ENCODE data around the gene CRACR2A. TPM values are rescaled to one million over a fixed set of nuclear protein-coding genes. Genes with fewer than 3 reads are reported as not detected.

The CRACR2A gene
- total RNA-seq, 2 experiments from 2014 or later: 35.3 to 36.9 TPM

- no peaks in the 10 kb centered on the region for H3K9me3 Mint-ChIP-seq
- DNase-seq: no peak
- H3K4me3 Mint-ChIP-seq: no peak overlapping the region
- peaks cover 9% of the 10 kb centered on the region for H3K36me3 Mint-ChIP-seq
- POLR2A ChIA-PET: interaction anchor here (1.1 kb wide), 1 partner anchor 94 kb away, joined by 4 read pairs; the partner anchor contains the start of gene CRACR2A
- ATAC-seq (ENCODE audit: low read depth): no peak
- H3K4me1 Mint-ChIP-seq: no peaks in the 10 kb centered on the region
- H3K27ac Mint-ChIP-seq: no peak overlapping the region
- no peaks in the 10 kb centered on the region for H3K27me3 Mint-ChIP-seq
Measured at GRCh38 chr12:3658327-3659163, 94.4 kb downstream of the CRACR2A start.

GRCh38 chr12:3656946-3657622 is 95.8 kb downstream of the CRACR2A start:
- Mint-ChIP-seq H3K27ac (no peak overlapping the region), H3K36me3 (peaks cover 11% of the 10 kb centered on the region), H3K4me1 (no peaks in the 10 kb centered on the region), H3K9me3 (no peaks in the 10 kb centered on the region), H3K27me3 (no peaks in the 10 kb centered on the region), H3K4me3 (no peak overlapping the region)
- DNase-seq (no peak), ATAC-seq (ENCODE audit: low read depth) (no peak)
- POLR2A ChIA-PET: no interaction called here

GRCh38 chr12:3655328-3655900 is 97.5 kb downstream of the CRACR2A start:
- Mint-ChIP-seq H3K36me3 (peaks cover 11% of the 10 kb centered on the region), H3K27me3 (no peaks in the 10 kb centered on the region), H3K9me3 (no peaks in the 10 kb centered on the region), H3K27ac (no peak overlapping the region), H3K4me1 (no peaks in the 10 kb centered on the region), H3K4me3 (no peak overlapping the region)
- POLR2A ChIA-PET: no interaction called here
- DNase-seq (no peak), ATAC-seq (ENCODE audit: low read depth) (peak; percentile 58)

- H3K4me1 Mint-ChIP-seq: peaks cover 10% of the 10 kb centered on the region
- no peaks in the 10 kb centered on the region for H3K9me3 Mint-ChIP-seq
- H3K27ac Mint-ChIP-seq: no peak overlapping the region
- no peaks in the 10 kb centered on the region for H3K27me3 Mint-ChIP-seq
- no peak overlapping the region for H3K4me3 Mint-ChIP-seq
- no peak for DNase-seq
- H3K36me3 Mint-ChIP-seq: peaks cover 11% of the 10 kb centered on the region
- ATAC-seq (ENCODE audit: low read depth): no peak
- POLR2A ChIA-PET: no interaction called here
Measured at GRCh38 chr12:3651585-3652424, 101.1 kb downstream of the CRACR2A start.

GRCh38 chr12:3647504-3647903 is 105.4 kb downstream of the CRACR2A start:
- no peak for DNase-seq
- Mint-ChIP-seq H3K4me3 (no peak overlapping the region), H3K27ac (peak overlapping the region; percentile 1), H3K9me3 (no peaks in the 10 kb centered on the region), H3K27me3 (no peaks in the 10 kb centered on the region), H3K36me3 (peaks cover 9% of the 10 kb centered on the region), H3K4me1 (peaks cover 11% of the 10 kb centered on the region)
- POLR2A ChIA-PET: no interaction called here
- no peak for ATAC-seq (ENCODE audit: low read depth)

GRCh38 chr12:3646561-3647241 is 106.2 kb downstream of the CRACR2A start:
- DNase-seq (no peak), ATAC-seq (ENCODE audit: low read depth) (no peak)
- H3K4me3 Mint-ChIP-seq: no peak overlapping the region
- POLR2A ChIA-PET: no interaction called here
- H3K27ac Mint-ChIP-seq: peak overlapping the region; percentile 17
- no peaks in the 10 kb centered on the region for H3K9me3 Mint-ChIP-seq
- H3K4me1 Mint-ChIP-seq: peaks cover 11% of the 10 kb centered on the region
- H3K36me3 Mint-ChIP-seq: peaks cover 11% of the 10 kb centered on the region
- no peaks in the 10 kb centered on the region for H3K27me3 Mint-ChIP-seq

- Mint-ChIP-seq H3K4me3 (no peak overlapping the region), H3K4me1 (peaks cover 11% of the 10 kb centered on the region), H3K27ac (no peak overlapping the region), H3K9me3 (no peaks in the 10 kb centered on the region), H3K27me3 (no peaks in the 10 kb centered on the region), H3K36me3 (peaks cover 14% of the 10 kb centered on the region)
- no peak for ATAC-seq (ENCODE audit: low read depth)
- no peak for DNase-seq
- POLR2A ChIA-PET: no interaction called here
Measured at GRCh38 chr12:3645091-3645490, 107.8 kb downstream of the CRACR2A start.

- Mint-ChIP-seq H3K9me3 (no peaks in the 10 kb centered on the region), H3K27me3 (no peaks in the 10 kb centered on the region), H3K4me1 (peaks cover 11% of the 10 kb centered on the region), H3K4me3 (no peak overlapping the region), H3K27ac (no peak overlapping the region), H3K36me3 (peaks cover 12% of the 10 kb centered on the region)
- ATAC-seq (ENCODE audit: low read depth) (no peak), DNase-seq (no peak)
- POLR2A ChIA-PET: no interaction called here
Measured at GRCh38 chr12:3644104-3644503, 108.8 kb downstream of the CRACR2A start.

GRCh38 chr12:3641428-3642018 is 111.4 kb downstream of the CRACR2A start:
- no peaks in the 10 kb centered on the region for H3K27me3 Mint-ChIP-seq
- H3K4me3 Mint-ChIP-seq: no peak overlapping the region
- POLR2A ChIA-PET: no interaction called here
- H3K4me1 Mint-ChIP-seq: no peaks in the 10 kb centered on the region
- peaks cover 10% of the 10 kb centered on the region for H3K36me3 Mint-ChIP-seq
- H3K9me3 Mint-ChIP-seq: no peaks in the 10 kb centered on the region
- DNase-seq: no peak
- ATAC-seq (ENCODE audit: low read depth): no peak
- no peak overlapping the region for H3K27ac Mint-ChIP-seq

- peaks cover 16% of the 10 kb centered on the region for H3K36me3 Mint-ChIP-seq
- POLR2A ChIA-PET: no interaction called here
- H3K9me3 Mint-ChIP-seq: no peaks in the 10 kb centered on the region
- no peak overlapping the region for H3K27ac Mint-ChIP-seq
- ATAC-seq (ENCODE audit: low read depth) (no peak), DNase-seq (no peak)
- H3K27me3 Mint-ChIP-seq: no peaks in the 10 kb centered on the region
- H3K4me1 Mint-ChIP-seq: peaks cover 16% of the 10 kb centered on the region
- H3K4me3 Mint-ChIP-seq: no peak overlapping the region
Measured at GRCh38 chr12:3636328-3636727, 116.6 kb downstream of the CRACR2A start.

GRCh38 chr12:3634348-3634747 is 118.6 kb downstream of the CRACR2A start:
- Mint-ChIP-seq H3K36me3 (peaks cover 16% of the 10 kb centered on the region), H3K4me3 (no peak overlapping the region), H3K27ac (no peak overlapping the region), H3K9me3 (no peaks in the 10 kb centered on the region), H3K27me3 (no peaks in the 10 kb centered on the region), H3K4me1 (peaks cover 18% of the 10 kb centered on the region)
- DNase-seq (no peak), ATAC-seq (ENCODE audit: low read depth) (no peak)
- POLR2A ChIA-PET: no interaction called here

- POLR2A ChIA-PET: no interaction called here
- no peak for ATAC-seq (ENCODE audit: low read depth)
- Mint-ChIP-seq H3K36me3 (peaks cover 16% of the 10 kb centered on the region), H3K4me1 (peaks cover 18% of the 10 kb centered on the region), H3K27ac (no peak overlapping the region), H3K27me3 (no peaks in the 10 kb centered on the region), H3K9me3 (no peaks in the 10 kb centered on the region), H3K4me3 (no peak overlapping the region)
- no peak for DNase-seq
Measured at GRCh38 chr12:3633396-3633795, 119.5 kb downstream of the CRACR2A start.

All from activated naive CD8-positive, alpha-beta T cell treated with anti-CD3 and anti-CD28 coated beads, Interleukin-2, amount 10 ng/mL, durations not matched to agents 7 days and 5 days (primary cell).